ENCODE measurements around the gene TMEM200C.

Gene TMEM200C

DNA sequence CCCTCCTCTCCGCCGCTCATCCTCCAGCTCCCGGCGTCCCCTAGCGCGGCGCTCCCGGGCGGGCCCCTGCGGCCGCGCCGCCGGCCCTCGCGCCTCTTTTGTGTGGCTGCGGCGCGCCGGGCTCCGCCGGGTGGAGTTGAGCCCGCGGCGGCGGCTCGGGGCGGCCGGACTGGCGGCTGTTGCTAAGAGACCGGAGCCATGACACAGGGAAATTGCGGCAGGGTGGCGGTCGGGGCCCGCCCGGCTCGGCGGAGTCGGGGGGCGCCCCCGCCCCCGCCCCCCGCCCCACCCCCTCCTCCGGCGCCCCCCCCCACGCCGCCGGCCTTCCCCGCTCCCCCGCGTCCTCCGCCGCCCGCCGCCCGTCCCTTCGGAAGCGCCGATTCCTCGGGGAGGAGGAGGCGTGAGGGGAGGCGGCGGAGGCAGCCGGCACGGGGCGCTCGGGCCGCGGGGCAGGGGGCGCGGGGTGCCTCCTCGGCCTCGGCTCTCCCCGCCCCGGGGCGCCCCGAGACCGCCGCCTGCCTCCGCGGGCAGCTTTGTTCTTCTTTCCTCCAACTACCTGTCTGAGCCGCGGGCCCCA lies at the start of gene TMEM200C:
Gene TMEM200C, minus strand, starts transcription at position 224 of the 577 bp plus-strand sequence. CDS start 3,459 bp downstream, outside the sequence.
- DNase-seq (ENCODE audit: low read depth), result peak; percentile 9

DNA sequence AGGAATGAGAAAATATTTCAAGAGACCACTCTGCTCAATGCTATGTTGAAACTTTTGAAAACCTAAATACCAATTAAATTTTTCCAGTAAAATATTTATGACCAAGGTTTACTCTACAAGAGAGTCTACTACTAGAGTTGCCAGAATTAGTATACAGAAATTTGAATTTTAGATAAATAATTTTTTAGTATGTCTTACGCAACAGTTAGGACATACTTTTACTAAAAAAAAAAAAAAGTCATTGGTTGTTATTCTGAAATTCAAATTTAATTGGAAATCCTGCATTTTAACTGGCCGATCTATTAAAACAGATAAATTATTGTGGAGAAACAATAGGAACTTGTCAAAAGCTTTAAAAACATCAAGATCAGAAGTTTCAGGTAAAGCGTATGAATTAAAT lies 49.1 kb upstream of the TMEM200C start:
- no peak for DNase-seq (ENCODE audit: low read depth)

DNA sequence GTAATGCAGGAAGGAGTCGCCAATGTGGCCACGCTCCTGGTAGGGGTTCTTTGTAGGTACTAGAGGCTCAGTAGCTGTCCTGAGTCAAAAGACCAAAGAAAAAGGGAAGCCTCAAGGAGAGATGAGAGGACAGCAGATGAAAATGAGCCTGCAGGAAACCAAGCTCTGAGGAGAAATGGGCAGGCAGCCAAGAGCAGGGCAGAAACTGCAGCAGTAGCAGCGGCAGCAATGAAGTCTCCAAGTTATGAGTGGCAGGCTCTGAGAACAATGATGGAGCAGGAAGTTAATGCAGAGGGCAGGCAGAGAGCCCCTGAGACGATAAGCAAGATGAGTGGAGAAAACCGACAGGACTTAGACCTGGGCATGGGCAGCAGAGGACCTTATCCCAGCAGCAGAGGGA lies 48.2 kb upstream of the TMEM200C start:
- peak; percentile 13 for DNase-seq (ENCODE audit: low read depth)

DNA sequence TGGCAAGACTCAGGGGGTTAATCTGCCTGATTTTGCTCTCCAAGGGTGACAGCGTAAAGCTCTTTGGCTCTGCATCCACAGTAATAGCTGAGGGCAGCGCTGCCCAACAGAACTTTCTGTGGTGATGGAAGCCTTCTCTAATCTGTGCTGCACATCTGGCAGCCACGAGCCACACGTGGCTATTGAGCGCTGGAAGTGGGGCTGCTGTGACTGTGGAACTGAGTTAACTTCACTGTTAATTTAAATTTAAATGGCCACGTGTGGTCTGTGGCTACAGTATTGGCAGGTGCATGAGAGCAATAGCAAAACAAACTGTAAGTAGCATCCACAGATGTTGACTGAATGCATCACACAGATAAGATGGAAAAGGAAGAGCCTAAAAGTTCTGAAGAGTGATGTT lies 47.3 kb upstream of the TMEM200C start:
- no peak for DNase-seq (ENCODE audit: low read depth)

DNA sequence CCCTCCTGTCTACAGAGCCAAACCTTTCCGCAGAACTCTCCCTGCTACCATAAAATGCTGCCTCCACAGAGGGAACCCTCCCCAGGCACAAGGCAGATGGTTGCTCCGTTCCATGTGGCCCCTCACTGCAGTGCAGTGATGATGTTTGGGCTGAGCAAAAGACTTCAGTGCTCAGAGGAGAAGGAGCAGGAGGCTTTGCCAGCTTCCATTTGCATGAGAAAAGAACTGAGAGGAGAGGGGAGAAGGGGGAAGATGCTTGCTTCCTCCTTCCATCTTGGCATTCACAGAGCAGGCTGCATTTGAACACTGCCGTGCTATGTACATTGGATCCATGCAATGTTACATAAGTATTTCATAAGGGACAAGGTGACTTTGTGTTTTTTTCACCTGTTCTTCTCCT lies 46.6 kb upstream of the TMEM200C start:
- DNase-seq (ENCODE audit: low read depth), result no peak

DNA sequence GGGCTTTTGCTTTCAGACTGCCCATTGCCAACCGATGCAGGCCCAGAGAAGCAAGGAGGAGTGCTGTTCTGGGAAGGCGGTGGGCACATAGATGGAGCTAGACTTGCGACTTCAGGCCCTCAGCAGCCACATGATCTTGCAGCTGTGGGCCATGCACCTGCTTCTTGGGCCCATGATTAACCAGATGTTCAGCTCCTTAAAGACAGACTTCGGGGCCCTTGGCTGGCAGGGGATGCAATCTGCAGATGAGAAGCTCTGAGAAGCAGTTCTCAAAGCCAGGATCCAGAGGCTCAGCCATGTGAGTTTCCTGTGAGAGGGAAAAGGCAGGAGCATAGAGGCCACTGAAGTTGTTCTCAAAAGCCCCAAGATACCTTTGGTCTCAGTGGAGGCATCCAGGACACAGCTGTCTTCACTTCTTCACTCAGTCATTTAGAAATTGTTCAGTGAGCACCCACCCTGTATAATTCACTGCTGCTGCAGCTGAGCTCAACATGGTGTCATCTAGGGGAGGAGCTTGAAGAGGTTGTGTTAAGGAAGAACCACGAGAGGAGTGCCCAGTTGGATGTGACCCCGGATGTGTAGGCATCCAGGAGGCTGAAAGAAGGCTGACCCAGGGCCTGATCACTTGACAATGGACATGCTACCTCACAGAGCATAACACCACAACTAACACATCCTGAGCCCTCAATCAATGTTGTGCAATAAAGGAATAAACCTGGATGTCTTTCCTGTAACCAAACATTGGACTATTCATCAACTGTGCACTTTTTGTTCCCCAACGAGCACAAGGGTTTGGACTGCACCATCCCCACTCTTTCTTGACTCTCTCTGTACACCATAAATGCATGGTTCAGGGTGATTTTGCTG lies 44.7 kb upstream of the TMEM200C start:
- DNase-seq (ENCODE audit: low read depth), result no peak

DNA sequence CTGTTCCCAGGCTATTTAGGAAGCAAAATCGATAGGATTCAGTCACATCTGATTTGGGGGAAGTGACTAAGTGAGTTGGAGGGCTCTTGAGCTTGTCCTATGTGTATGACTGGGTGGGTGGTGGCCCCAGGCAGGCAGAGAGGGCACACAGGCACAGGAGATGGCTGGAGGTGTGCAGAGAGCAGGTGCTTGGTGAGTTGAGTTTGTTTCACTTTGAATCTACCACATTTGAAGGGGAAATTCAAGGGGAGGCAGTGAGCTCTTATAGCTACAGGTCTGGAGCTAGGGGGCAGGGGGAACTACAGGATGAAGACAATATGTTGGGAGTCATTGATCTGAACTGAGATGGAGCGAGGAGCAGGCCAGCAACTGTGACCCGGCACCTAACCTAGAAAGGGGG lies 42.5 kb upstream of the TMEM200C start:
- DNase-seq (ENCODE audit: low read depth), result no peak

DNA sequence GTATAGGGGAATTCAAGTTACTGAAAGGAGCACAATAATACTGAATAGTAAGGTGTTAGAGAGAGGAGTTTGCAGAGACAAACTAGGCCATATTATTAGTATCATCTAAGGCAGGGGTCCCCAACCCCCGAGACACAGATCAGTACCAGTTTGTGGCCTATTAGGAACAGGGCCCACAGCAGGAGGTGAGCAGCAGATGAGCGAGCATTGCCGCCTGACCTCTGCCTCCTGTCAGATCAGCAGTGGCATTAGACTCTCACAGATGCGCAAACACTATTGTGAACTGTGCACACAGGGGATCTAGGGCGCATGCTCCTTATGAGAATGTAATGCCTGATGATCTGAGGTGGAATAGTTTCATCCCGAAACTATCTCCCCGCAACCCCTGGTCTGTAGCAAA lies 41.8 kb upstream of the TMEM200C start:
- no peak for DNase-seq (ENCODE audit: low read depth)

DNA sequence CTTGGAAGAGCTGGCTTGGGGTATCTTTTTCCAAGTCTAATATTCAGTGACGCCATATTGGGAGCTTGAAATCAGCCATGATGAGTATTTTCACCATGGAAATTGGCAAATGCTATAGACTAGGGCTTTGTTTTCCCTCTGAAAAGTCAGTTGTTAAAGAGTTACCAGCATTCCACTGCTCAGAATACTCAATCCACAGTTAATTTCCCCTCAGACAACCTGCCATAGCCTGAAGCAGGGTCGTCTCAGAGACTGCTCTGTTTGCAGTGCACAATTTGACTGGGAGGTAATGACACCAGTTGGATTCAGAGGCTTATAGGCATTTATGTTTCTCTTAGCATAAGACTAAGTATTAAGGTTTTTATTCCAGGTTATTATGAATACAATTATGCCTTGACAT lies 35.5 kb upstream of the TMEM200C start:
- no peak for DNase-seq (ENCODE audit: low read depth)

DNA sequence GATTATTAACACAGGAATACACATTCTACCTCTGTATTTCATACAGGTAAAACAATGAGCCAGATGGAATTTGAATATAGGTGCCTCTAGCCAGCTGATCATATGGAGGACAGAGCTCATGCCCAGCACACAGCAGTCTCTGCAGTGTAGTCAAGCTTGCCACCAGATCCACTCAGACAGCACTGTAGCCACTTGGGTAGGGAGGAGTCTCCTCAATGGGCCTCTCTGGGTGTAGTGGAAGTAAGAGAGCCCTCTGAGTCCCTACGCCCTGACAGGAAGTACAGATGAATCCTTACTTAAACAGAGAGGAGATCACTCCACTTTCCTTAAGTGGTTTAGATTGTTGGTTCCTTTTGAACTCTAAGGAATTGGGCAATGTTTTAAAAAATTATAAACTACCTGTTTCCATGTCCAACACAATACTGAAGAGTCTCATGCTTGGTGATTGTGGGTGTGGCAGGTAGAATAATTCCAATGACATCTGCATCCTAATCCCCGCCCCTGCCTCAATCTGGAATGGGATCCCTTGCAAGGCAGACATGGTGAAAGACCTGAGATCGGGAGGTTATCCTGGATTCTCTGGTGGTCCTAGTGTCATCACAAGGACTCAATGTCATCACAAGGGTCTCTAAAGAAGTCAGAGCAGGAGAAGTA lies 23.0 kb upstream of the TMEM200C start:
- DNase-seq (ENCODE audit: low read depth), result no peak

DNA sequence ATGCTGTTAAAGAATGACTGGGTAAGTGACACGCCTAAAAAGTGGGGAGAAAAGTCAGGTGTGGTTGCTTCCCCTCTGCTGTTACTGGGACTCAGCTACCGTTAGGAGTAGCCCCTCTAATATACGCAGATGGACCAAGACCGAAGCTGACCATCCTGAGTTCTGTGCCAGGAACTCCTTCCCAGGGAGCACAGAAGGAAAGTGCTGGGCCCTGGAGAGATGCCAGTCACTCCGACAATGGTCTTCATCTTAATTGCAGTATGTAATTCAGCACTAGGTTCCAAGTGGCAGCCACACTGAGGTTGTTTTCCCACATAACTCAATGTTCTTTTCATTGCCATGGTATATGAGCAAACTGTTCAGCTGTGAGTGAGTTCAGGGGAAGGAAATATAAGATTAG lies 19.6 kb upstream of the TMEM200C start:
- no peak for DNase-seq (ENCODE audit: low read depth)

DNA sequence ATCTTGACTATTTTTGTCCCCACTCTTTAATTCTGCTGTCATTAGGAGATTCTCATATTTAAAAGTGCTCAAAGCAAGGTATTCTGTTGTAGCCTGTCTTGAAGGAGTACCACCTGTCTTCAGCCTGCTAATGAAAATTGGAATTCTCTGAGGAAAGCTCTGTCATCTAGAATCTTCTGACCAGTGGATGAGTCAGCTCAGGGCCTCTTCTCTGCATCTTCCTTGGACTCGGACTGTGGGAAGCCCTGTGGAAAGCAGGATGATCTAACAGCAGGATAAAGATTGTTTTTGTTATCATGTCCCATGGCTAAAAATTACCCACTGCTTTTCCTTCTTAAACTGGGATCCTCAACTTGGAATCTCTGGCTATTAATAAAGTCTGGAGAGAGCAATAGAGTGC lies 18.7 kb upstream of the TMEM200C start:
- DNase-seq (ENCODE audit: low read depth), result no peak

DNA sequence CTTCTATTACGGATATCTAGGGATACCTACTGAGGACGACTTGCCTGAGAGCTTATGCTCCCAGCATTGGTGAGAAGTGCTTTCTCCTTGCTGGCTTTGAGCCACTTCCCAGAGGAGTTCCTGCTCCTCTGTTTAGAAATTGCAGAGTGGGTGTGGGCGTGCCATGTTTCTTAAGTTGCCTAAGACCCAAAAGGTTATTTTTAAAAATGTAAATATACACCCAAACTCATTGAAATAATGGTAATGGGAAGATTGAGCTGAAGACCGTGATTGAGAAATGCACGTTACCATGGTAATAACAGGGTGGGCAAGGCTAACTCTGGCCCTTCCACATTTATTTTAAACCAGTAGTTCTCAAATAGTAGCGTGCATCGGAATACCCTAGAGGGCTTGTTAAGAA lies 17.2 kb upstream of the TMEM200C start:
- no peak for DNase-seq (ENCODE audit: low read depth)

DNA sequence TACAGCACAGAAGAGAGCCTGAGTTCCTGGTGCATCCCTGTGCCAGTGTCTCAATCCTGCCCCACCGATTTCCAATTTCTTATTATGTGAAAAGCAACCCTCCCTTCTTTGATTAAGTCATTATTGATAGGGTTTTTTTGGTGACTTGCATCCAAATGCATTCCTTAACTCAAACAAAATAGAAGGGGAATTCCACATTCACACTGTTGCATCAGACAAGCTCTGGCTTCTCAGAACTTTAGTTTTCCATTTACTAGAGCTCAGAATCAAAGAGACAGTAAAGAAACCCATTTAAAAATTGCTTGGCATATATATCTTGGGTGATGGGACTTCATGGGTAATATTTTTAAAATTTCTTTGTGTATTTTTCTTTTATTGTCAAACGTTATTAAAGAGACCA lies 13.8 kb upstream of the TMEM200C start:
- no peak for DNase-seq (ENCODE audit: low read depth)

DNA sequence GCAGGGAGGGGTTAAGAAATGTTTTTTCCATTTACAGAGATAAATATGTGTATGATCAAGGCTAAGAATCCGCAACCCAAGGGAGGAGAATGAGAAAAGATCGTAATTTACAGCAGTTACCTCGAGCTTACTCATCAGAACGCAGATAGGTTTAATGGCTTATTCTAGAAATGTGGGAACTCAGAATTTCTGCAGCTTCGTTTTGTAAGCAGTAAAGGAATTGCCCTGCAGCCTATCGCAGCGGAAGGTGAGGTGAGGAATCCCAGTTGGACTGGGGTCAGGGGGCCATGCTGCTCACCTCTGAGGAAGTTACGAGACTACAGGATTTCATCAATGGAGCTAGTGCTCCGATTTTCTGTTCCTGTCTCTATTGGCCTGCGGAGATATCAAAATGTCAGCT lies 8.1 kb upstream of the TMEM200C start:
- no peak for DNase-seq (ENCODE audit: low read depth)

DNA sequence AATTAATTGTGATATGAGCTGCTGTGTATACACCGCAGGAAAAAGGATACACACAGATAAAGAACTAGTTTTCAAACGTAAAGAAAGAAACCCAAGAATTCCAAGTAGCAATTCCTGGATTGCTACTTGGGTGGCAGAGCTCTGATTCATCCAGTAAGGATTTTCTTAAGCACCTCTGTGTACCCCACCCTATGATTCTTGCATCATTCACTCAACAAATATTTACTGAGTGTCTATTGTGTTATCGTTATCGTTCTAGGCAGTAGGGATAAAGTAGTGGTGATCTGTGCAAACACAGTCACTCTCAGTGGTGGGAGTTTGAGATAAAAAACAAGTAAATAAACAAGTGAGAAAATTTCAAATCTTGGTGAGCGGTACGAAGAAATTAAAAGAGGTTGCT lies 4.9 kb upstream of the TMEM200C start:
- DNase-seq (ENCODE audit: low read depth), result no peak

DNA sequence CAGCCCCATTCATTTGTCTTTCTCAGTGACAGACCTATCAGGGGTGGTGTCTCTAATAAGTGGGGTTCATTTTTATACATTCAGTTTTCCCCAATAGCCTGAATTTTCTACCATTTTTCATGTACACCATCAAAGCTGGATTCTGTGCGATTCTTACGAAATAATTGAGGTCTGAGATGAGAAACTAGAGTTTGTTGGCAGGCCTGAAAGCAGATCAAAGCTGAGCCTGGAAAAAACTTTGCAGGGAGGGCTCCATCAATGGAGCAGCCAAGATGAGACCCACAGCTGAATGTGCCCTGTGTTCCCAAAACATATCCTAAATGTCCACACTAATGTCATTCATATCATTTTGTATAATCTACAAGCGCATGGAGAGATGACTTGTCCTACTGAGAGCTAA lies 4.5 kb upstream of the TMEM200C start:
- no peak for DNase-seq (ENCODE audit: low read depth)

DNA sequence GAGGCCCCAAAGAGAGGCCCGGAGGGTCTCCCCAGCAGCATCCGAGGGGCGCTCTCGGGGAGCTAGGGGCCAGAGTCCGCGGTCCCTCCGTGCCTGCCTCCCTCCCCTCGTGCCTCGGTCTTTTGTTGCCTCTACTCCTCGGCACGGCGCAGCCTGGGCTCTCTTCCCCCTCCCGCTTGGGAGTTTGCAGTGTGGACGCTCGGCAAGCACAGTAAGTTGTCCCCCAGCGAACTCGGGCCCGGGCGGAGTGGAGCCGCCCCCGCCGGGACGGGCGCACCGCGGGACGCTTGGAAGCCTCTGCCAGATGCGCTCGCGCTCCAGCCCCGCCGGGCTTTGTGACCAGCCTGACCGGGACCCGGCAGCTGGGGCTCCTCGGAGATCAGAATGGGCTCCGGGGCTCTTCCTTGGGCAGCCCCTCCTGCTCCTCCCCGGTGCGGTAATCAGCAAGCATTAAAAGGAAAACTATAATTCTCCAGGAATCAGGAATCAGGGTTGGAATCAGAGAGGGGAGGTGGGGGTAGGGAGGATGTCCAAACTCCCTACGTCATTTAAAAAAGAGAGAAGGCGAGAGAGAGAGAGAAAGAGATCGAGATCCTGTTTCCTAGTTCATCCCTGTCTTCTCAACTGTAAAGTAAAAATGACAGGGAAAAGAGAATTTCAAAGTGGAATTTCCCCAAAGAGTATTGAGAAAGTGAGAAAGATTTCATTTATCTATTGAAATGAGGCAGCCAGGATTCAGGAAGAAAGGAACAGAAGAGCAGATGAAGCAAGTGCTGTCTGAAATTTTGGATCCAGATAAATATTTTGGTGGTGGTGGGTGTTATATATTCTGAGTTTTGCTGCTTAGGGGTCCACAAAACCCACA lies 786 bp upstream of the TMEM200C start:
- no peak for DNase-seq (ENCODE audit: low read depth)

DNA sequence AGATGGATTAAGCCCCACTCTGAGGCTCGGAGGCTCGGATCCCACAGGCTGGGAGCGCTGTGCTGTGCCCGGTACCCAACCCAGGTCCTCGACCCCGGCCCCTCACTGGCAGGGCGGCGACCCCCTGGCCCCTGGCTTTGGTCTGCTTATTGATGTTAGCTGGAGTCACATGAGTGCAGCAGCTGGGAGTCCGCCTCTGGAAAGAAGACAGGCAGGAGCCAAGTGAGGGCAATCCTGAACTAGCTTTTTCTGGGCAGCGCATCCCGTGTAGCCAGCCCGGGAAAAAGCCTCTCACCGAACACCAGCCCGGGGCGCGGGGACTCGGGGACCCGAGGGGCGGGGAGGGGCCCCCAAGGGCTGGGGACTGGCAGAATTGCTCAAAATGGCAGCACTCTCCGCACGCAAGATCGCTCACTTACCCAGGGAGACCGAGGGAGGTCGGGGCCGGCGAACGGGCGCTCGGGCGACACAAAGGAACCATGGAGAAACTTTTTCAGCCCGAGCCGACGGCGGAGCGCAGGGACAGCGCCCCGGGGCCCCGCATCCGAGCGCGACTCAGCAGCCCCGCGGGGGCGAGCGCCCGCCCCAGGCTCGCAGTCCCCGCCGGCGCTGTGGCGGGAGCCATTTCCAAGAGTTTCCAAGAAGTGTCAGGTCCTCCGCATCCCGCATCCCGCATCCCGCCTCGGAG lies 567 bp downstream of the TMEM200C start:
- DNase-seq (ENCODE audit: low read depth), result peak; percentile 1

DNA sequence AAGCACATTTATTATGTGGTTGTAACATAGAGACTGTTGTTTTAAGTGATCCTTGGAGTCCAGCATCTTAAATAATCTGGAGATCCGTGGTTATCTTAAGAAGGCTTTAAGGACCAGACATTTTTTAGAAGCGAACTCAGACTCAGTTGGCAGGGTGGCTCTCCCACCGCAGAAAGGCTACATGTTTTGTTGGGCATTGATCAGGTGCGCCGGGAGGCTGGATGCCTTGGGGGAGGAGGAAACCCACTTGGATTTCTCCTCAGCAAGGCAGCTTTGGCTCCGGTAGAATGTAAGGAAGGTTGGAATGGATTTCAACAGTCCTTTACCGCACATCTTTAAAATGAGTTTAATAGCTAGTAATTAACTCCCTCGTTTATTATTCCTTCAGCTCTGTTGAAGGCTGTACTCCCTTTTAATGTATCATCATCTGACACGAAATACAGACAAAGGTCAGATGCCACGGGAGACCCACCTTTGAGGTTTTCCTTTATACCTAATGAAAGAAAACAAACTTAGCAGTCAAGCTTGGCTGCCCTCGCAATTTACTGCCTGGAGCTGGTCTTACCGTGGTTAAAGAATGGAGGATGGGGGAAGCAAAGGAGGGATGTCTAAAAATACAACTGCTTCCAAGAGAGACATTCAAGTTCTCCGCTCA lies 1.2 kb downstream of the TMEM200C start:
- DNase-seq (ENCODE audit: low read depth), result no peak

DNA sequence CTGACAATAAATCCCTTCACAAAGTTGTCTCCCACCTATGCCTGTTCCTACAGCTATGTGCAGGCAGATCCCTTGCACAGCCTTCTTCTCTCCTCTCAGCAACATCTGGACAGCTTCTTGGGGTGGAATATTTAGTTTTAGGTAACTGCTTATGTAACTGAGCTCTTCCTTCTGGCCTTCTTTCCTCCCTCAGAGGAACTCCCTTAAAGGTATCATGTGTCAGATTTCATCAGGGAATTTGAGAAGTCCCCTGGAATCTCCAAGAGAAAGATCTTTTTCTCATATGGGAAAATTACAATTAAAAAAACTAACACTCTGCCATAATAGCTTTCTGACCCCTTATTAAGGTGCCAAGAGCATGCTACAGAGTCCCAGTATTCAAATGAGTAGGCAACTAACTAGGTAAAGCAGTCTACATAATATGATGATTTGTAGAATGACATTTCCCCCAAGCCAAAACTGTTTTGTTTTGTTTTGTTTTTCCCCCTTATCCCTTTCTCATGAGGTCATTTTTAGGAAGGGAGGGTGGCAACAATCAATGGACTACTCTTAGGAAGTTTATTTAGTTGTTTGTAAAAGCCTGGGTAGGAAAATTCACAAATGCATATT lies 2.4 kb downstream of the TMEM200C start:
- no peak for DNase-seq (ENCODE audit: low read depth)
